ENCODE measurements around the gene PSKH1. TPM values are rescaled to one million over a fixed set of nuclear protein-coding genes. Genes with fewer than 3 reads are reported as not detected.
A peak's percentile ranks its signal among the peaks of the same experiment; 100 is the strongest.
"Not testable (repeated sequence)": the region's sequence is repeated elsewhere in the genome, so short reads cannot be mapped to it uniquely, and the experiment has no call there.

The PSKH1 gene
- total and polyA plus RNA-seq, 10 donors: 5.0 to 31.3 (median 20.5) TPM

DNA sequence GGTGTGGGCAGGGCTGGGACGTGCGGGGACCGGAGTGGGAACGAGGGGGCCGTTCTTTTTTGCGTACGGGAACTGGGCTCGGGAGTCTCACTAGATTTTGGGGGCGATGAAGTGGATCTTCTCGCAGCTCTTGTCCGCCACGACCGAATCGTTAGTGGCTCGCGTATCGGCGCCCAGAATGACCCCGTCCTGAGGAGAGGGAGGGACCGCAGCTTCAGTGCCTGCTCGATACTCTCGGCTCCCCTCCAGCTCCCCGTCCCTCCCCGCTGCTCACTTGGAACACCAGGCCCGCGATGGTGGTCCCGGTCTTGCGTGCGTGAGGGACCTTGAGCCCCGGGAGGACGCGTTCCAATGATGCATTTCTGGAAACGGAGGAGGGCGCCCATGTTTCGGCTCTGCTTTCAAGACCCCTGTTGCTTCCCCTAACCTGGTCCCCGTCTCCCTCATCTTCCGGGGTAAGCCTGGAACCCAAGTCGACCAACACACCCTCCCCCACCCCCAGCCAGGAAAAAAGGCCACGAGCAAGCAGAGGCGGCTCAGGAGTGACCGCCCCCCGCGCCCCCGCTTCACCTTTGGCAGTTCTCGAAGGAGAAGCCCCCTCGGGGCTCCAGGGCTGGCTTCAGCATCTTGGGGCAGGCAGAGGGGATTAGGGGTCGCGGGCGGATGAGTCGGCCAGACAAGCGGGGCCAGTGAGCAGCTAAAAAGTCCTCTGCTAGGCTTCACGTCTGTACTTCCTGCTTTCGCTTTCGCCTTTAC lies 43.2 kb downstream of the PSKH1 start, which contains the start of gene PSMB10:
Gene PSMB10, minus strand, starts transcription at position 727 of the 756 bp plus-strand sequence. Its CDS starts 101 bp downstream, at position 626.
- no peaks in the 10 kb centered on the region for H3K27me3 ChIP-seq (replicated peaks in 1 of 7)
- H3K27ac ChIP-seq: peak within 1 kb of the TSS; percentile 97 to 99 (median 98)
- peak; percentile 93 for DNase-seq
- H3K9me3 ChIP-seq: no peaks in the 10 kb centered on the region
- H3K4me3 ChIP-seq: peak within 1 kb of the TSS; percentile 72 to 98 (median 96)
- H3K36me3 ChIP-seq: peaks cover 0 to 63% (median 34%) of the 10 kb centered on the region in 6 donors
- peaks cover 11 to 61% (median 38%) of the 10 kb centered on the region in 6 donors for H3K4me1 ChIP-seq
- WGBS, 5 donors: 0 to 1% (median 0%) methylated on average over 31 to 54 of the region's 54 CpGs
- intact Hi-C loops (cut with DNase I; ENCODE audit: low total_unique reads): loop anchor here (10.0 kb wide), 1 partner anchor 92 kb away; the partner anchor contains the start of genes CENPT, NUTF2 and THAP11
- peak; percentile 83 to 91 (median 85) for TF ChIP-seq POLR2AphosphoS5 (IDR thresholded peaks at IDR 0.05)
- peak in 1 of 3 donors; percentile 81 for TF ChIP-seq POLR2A (IDR thresholded peaks at IDR 0.05)
- TF ChIP-seq, protein P1, sequence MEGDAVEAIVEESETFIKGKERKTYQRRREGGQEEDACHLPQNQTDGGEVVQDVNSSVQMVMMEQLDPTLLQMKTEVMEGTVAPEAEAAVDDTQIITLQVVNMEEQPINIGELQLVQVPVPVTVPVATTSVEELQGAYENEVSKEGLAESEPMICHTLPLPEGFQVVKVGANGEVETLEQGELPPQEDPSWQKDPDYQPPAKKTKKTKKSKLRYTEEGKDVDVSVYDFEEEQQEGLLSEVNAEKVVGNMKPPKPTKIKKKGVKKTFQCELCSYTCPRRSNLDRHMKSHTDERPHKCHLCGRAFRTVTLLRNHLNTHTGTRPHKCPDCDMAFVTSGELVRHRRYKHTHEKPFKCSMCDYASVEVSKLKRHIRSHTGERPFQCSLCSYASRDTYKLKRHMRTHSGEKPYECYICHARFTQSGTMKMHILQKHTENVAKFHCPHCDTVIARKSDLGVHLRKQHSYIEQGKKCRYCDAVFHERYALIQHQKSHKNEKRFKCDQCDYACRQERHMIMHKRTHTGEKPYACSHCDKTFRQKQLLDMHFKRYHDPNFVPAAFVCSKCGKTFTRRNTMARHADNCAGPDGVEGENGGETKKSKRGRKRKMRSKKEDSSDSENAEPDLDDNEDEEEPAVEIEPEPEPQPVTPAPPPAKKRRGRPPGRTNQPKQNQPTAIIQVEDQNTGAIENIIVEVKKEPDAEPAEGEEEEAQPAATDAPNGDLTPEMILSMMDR (IDR thresholded peaks at IDR 0.05 in 8 of 11, conservative IDR thresholded peaks at IDR 0.05 in 3 of 11): no peak

DNA sequence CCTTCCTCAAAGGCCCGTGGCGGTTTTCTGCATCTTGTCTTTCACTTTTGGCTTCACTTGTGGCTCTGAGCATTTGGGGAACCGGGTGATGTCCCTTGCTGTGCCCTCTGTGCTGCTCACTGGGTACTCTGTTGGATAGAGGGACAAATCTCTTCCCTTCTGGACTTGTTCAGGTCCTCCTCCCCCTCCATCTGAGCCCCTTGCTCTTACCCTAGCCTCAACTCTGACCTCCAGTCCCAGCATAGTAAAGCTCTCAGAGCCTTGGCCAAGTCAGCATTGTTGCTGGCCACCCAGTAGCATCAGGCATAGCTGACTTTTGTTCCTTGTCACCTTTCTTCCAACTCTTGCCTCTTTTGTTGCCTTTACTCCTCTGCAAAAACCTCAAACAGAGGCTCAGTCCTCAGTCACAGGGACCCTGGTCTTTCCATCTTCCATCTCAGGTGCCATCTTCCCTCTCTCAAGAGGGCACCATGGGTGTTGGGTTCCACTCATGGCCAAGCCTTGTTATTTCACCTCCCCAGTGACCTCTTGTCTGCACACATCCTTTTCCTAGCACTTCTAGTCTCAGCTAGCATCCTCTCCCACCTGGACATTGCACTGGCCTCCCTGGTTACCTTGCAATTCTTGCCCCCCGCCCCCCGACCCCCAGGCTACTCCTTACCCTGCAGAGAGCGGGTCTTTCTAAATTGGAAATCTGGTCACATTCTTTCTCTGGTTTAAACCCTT lies 44.0 kb downstream of the PSKH1 start:
- peaks cover 0 to 63% (median 28%) of the 10 kb centered on the region in 6 donors for H3K36me3 ChIP-seq
- WGBS, 5 donors: 46 to 50% (median 47%) methylated on average over 6 of the region's 6 CpGs
- H3K27me3 ChIP-seq (replicated peaks in 1 of 7): no peaks in the 10 kb centered on the region
- intact Hi-C loops (cut with DNase I; ENCODE audit: low total_unique reads): loop anchor here (10.0 kb wide), 1 partner anchor 92 kb away; the partner anchor contains the start of genes CENPT, NUTF2 and THAP11
- peak overlapping the region; percentile 97 to 99 (median 98) for H3K27ac ChIP-seq
- H3K9me3 ChIP-seq: no peaks in the 10 kb centered on the region
- H3K4me1 ChIP-seq: peaks cover 11 to 69% (median 42%) of the 10 kb centered on the region in 6 donors
- TF ChIP-seq POLR2A (IDR thresholded peaks at IDR 0.05): no peak
- no peak for TF ChIP-seq POLR2AphosphoS5 (IDR thresholded peaks at IDR 0.05)
- TF ChIP-seq, protein P1 (IDR thresholded peaks at IDR 0.05 in 8 of 11, conservative IDR thresholded peaks at IDR 0.05 in 3 of 11): no peak
- peak; percentile 60 for DNase-seq
- H3K4me3 ChIP-seq: peak overlapping the region; percentile 72 to 98 (median 96)

DNA sequence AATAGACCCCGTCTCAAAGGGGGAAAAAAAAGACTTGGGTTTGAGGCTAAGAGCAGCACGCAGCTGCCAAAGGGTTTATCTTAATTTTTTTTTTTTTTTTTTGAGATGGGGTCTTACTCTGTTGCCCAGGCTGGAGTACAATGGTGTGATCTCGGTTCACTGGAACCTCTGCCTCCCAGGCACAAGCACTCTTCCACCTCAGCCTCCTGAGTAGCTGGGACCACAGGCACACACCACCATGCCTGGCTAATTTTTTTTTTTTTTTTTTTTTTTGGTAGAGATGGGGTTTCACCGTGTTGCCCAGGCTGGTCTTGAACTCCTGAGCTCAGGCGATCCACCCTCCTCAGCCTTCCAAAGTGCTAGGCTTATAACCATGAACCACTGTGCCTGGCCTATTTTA lies 44.7 kb downstream of the PSKH1 start:
- H3K4me1 ChIP-seq: peaks cover 11 to 75% (median 42%) of the 10 kb centered on the region in 6 donors
- not testable (repeated sequence) for DNase-seq; H3K9me3 ChIP-seq; H3K27me3 ChIP-seq (replicated peaks in 1 of 7); H3K4me3 ChIP-seq
- H3K36me3 ChIP-seq: peaks cover 0 to 63% (median 22%) of the 10 kb centered on the region in 6 donors
- peak overlapping the region; percentile 97 to 99 (median 98) for H3K27ac ChIP-seq
- intact Hi-C loops (cut with DNase I; ENCODE audit: low total_unique reads): loop anchor here (10.0 kb wide), 1 partner anchor 93 kb away; the partner anchor contains the start of genes CENPT, NUTF2 and THAP11
- WGBS, 5 donors: 92 to 95% (median 92%) methylated on average over 5 of the region's 5 CpGs

GRCh38 chr16:67939507-67940445 lies 46.7 kb downstream of the PSKH1 start:
- H3K36me3 ChIP-seq: peaks cover 0 to 63% (median 11%) of the 10 kb centered on the region in 6 donors
- peaks cover 9 to 76% (median 42%) of the 10 kb centered on the region in 6 donors for H3K4me1 ChIP-seq
- 57 to 67% (median 64%) methylated on average over 17 to 33 of the region's 33 CpGs for WGBS, 5 donors
- no peaks in the 10 kb centered on the region for H3K27me3 ChIP-seq (replicated peaks in 1 of 7)
- H3K4me3 ChIP-seq: no peak overlapping the region
- peak overlapping the region; percentile 5 to 77 (median 36) for H3K27ac ChIP-seq
- intact Hi-C loops (cut with DNase I; ENCODE audit: low total_unique reads): loop anchor here (10.0 kb wide), 1 partner anchor 95 kb away; the partner anchor contains the start of genes CENPT, NUTF2 and THAP11
- no peak for TF ChIP-seq POLR2A (IDR thresholded peaks at IDR 0.05)
- TF ChIP-seq POLR2AphosphoS5 (IDR thresholded peaks at IDR 0.05): peak; percentile 32 to 65 (median 51)
- TF ChIP-seq, protein P1 (IDR thresholded peaks at IDR 0.05 in 8 of 11, conservative IDR thresholded peaks at IDR 0.05 in 3 of 11): no peak
- H3K9me3 ChIP-seq: no peaks in the 10 kb centered on the region
- peak; percentile 84 for DNase-seq
